Endothelial cell of umbilical vein (primary cell): ENCODE results near the gene ABHD11.

Experiments used
- EZH2 ChIP-seq: IDR thresholded peaks from 2 replicates; pipeline ENCODE4 v1.6.1; 2012; ENCODE audit warnings: borderline replicate concordance, low read depth, mild to moderate bottlenecking, moderate library complexity, low read length, inconsistent platforms; ENCODE audit not compliant: severe bottlenecking
- GATA2 ChIP-seq: IDR thresholded peaks from 2 replicates; pipeline ENCODE4 v1.7.0; 2011; ENCODE audit warnings: low read depth, mild to moderate bottlenecking, moderate library complexity, mixed read lengths, low read length; ENCODE audit not compliant: insufficient read length, insufficient read depth
- JUN ChIP-seq: IDR thresholded peaks from 2 replicates; pipeline ENCODE4 v1.6.1; 2011; ENCODE audit warnings: borderline replicate concordance, low read depth; ENCODE audit not compliant: insufficient read length, insufficient read depth
- POLR2A ChIP-seq: IDR thresholded peaks from 2 replicates; pipeline ENCODE4 v1.6.1; 2012; ENCODE audit warnings: low read depth, mild to moderate bottlenecking, control low read depth, low read length
- POLR2AphosphoS5 ChIP-seq: IDR thresholded peaks from 2 replicates; pipeline ENCODE4 v1.6.1; 2012; ENCODE audit warnings: low read depth, mild to moderate bottlenecking, control low read depth, low read length, moderate library complexity; ENCODE audit not compliant: insufficient read depth
- TF ChIP-seq, protein P1 (sequence below), 2 donors: IDR thresholded peaks; 1 replicate in 1 of 2; 2 replicates in 1 of 2; pipeline ENCODE4 v1.5.1; 2011; ENCODE audit warnings: low read length in 2 of 2, mild to moderate bottlenecking in 2 of 2, moderate library complexity in 2 of 2, control low read depth in 1 of 2, inconsistent platforms in 1 of 2, low read depth in 1 of 2; ENCODE audit not compliant: insufficient read depth in 1 of 2; ENCODE audit errors: extremely low read depth in 1 of 2
- TF ChIP-seq, protein P2 (sequence below): IDR thresholded peaks from 2 replicates; pipeline ENCODE4 v1.6.1; 2011; ENCODE audit not compliant: insufficient read depth, insufficient read length

DNA sequence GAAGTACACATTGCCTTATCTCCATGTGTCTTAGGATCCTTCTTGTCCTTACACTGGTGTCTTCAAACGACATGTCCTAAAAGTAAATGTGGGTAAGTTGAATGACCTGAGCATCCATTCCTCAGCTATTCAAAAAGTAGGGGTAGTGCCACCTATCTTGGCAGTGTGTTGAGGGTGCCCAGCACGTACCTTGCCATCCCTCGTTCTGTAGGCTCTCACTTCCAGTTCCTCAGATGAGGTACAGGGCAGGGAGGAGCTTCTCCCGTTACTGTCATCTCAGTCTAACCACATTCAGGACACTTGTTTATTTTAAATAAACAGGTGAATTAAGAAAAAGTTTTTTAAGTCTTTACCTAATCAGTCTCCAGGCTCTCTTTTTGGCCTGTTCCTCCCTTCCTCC lies 42.2 kb downstream of the ABHD11 start:
- TF ChIP-seq EZH2 (no peak), POLR2A (no peak), JUN (no peak), GATA2 (no peak), POLR2AphosphoS5 (no peak)
- TF ChIP-seq, protein P1, sequence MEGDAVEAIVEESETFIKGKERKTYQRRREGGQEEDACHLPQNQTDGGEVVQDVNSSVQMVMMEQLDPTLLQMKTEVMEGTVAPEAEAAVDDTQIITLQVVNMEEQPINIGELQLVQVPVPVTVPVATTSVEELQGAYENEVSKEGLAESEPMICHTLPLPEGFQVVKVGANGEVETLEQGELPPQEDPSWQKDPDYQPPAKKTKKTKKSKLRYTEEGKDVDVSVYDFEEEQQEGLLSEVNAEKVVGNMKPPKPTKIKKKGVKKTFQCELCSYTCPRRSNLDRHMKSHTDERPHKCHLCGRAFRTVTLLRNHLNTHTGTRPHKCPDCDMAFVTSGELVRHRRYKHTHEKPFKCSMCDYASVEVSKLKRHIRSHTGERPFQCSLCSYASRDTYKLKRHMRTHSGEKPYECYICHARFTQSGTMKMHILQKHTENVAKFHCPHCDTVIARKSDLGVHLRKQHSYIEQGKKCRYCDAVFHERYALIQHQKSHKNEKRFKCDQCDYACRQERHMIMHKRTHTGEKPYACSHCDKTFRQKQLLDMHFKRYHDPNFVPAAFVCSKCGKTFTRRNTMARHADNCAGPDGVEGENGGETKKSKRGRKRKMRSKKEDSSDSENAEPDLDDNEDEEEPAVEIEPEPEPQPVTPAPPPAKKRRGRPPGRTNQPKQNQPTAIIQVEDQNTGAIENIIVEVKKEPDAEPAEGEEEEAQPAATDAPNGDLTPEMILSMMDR (IDR thresholded peaks at IDR 0.05; ENCODE audit: extremely low read depth in 1 of 2, insufficient read depth in 1 of 2, low read depth in 1 of 2, low read length in 2 of 2): no peak
- TF ChIP-seq, protein P2, sequence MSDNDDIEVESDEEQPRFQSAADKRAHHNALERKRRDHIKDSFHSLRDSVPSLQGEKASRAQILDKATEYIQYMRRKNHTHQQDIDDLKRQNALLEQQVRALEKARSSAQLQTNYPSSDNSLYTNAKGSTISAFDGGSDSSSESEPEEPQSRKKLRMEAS: no peak
